Neural cell (in vitro differentiated cells): Measurements from ENCODE around the gene SLC22A23. TPM values are rescaled to one million over a fixed set of nuclear protein-coding genes. Genes with fewer than 3 reads are reported as not detected.

Source experiments
- H2AFZ ChIP-seq: fragments of 200-600, 300-800 bp; sonication (generic), shearing (Covaris generic); 2 replicates; pipeline ENCODE4 v1.6.0; 2014; ENCODE audit warnings: low read depth, mild to moderate bottlenecking, antibody characterized with exemption, low read length, moderate library complexity
- H3F3A ChIP-seq: fragments of 200-600 bp; shearing (Covaris generic); 2 replicates; pipeline ENCODE4 v1.6.1; 2016; ENCODE audit warnings: mild to moderate bottlenecking, moderate library complexity, mixed read lengths, antibody characterized with exemption, low read length; ENCODE audit not compliant: insufficient read depth, poor library complexity, severe bottlenecking
- H3K27ac ChIP-seq: fragments of 200-600, 300-800 bp; sonication (generic), shearing (Covaris generic); 2 replicates; pipeline ENCODE4 v1.5.1; 2014; ENCODE audit warnings: mild to moderate bottlenecking, low read length, moderate library complexity
- H3K27me3 ChIP-seq: fragments of 300-800, 200-600 bp; sonication (generic), shearing (Covaris generic); 2 replicates; pipeline ENCODE4 v1.6.0; 2014; ENCODE audit warnings: mild to moderate bottlenecking, low read depth, low read length, moderate library complexity; ENCODE audit not compliant: insufficient read depth
- H3K36me3 ChIP-seq: fragments of 300-800, 200-600 bp; sonication (generic), shearing (Covaris generic); 2 replicates; pipeline ENCODE4 v1.5.1; 2014; ENCODE audit warnings: mild to moderate bottlenecking, antibody characterized with exemption, low read length, moderate library complexity; ENCODE audit not compliant: insufficient read depth
- H3K4me2 ChIP-seq: fragments of 300-800, 200-600 bp; sonication (generic), shearing (Covaris generic); 2 replicates; pipeline ENCODE4 v1.6.0; 2014; ENCODE audit warnings: mild to moderate bottlenecking, low read length
- H3K4me3 ChIP-seq: fragments of 300-800, 200-600 bp; sonication (generic), shearing (Covaris generic); 2 replicates; pipeline ENCODE4 v1.5.1; 2014; ENCODE audit warnings: mild to moderate bottlenecking, low read length, moderate library complexity
- H3K79me2 ChIP-seq: fragments of 200-600 bp; shearing (Covaris generic); replicated peaks from 2 replicates; pipeline ENCODE4 v1.6.0; 2014; ENCODE audit warnings: mild to moderate bottlenecking, low read length, moderate library complexity; ENCODE audit not compliant: insufficient read depth
- H3K9ac ChIP-seq: fragments of 300-800, 200-600 bp; sonication (generic), shearing (Covaris generic); 2 replicates; pipeline ENCODE4 v1.6.1; 2016; ENCODE audit warnings: mild to moderate bottlenecking, low read length, mixed read lengths
- H3K9me2 ChIP-seq: fragments of 200-600 bp; shearing (Covaris generic); 2 replicates; pipeline ENCODE4 v1.6.1; 2016; ENCODE audit warnings: mild to moderate bottlenecking, low read length, mixed read lengths; ENCODE audit not compliant: insufficient read depth
- H3K9me3 ChIP-seq: fragments of 200-600, 300-800 bp; sonication (generic), shearing (Covaris generic); 2 replicates; pipeline ENCODE4 v1.6.1; 2016; ENCODE audit warnings: mild to moderate bottlenecking, mixed run types, low read length, moderate library complexity, mixed read lengths
- H4K20me1 ChIP-seq: fragments of 200-600 bp; shearing (Covaris generic); 2 replicates; pipeline ENCODE4 v1.6.1; 2016; ENCODE audit warnings: mild to moderate bottlenecking, mixed run types; ENCODE audit not compliant: insufficient read depth
- EP300 ChIP-seq: fragments of 450-650 bp; conservative IDR thresholded peaks from 2 replicates; pipeline ENCODE4 v1.6.1; 2014; ENCODE audit warnings: antibody characterized with exemption, mild to moderate bottlenecking, moderate library complexity; ENCODE audit not compliant: poor library complexity, severe bottlenecking
- EZH2 ChIP-seq: fragments of 200-600, 300-800 bp; shearing (Covaris generic), sonication (generic); IDR thresholded peaks from 2 replicates; pipeline ENCODE4 v1.6.1; 2014; ENCODE audit warnings: antibody characterized with exemption, low read length, borderline replicate concordance, mild to moderate bottlenecking; ENCODE audit not compliant: insufficient read depth, poor library complexity, severe bottlenecking
- MXI1 ChIP-seq: fragments of 450-650 bp; conservative IDR thresholded peaks from 2 replicates; pipeline ENCODE4 v1.6.1; 2014; ENCODE audit warnings: antibody characterized with exemption, mild to moderate bottlenecking; ENCODE audit not compliant: poor library complexity, severe bottlenecking
- POLR2AphosphoS5 ChIP-seq: IDR thresholded peaks from 2 replicates; pipeline ENCODE4 v1.6.1; 2012
- RAD21 ChIP-seq: fragments of 450-650 bp; conservative IDR thresholded peaks from 2 replicates; pipeline ENCODE4 v1.6.1; 2014; ENCODE audit warnings: antibody characterized with exemption, mild to moderate bottlenecking, moderate library complexity
- REST ChIP-seq: IDR thresholded peaks from 2 replicates; pipeline ENCODE4 v1.6.1; 2012; ENCODE audit warnings: borderline replicate concordance
- SMC3 ChIP-seq: fragments of 450-650 bp; conservative IDR thresholded peaks from 2 replicates; pipeline ENCODE4 v1.6.1; 2014; ENCODE audit warnings: antibody characterized with exemption, mild to moderate bottlenecking, moderate library complexity; ENCODE audit not compliant: poor library complexity
- TAF1 ChIP-seq: IDR thresholded peaks from 2 replicates; pipeline ENCODE4 v1.6.1; 2012; ENCODE audit warnings: low read depth
- polyA plus RNA-seq: library from polyadenylated mRNA; depleted of rRNA; stranded (reverse); fragments of >200 nt; gene quantifications from 2 replicates; pipeline ENCODE4 v1.2.3, GENCODE V29; 2014
- TF ChIP-seq, protein P1 (sequence below): fragments of 450-650 bp; IDR thresholded peaks from 2 replicates; pipeline ENCODE4 v1.5.1; 2014; ENCODE audit warnings: antibody characterized with exemption, mild to moderate bottlenecking, moderate library complexity; ENCODE audit not compliant: poor library complexity, severe bottlenecking

SLC22A23 gene
- polyA plus RNA-seq, 1 donor from 2014 or later = 8.8 TPM

DNA sequence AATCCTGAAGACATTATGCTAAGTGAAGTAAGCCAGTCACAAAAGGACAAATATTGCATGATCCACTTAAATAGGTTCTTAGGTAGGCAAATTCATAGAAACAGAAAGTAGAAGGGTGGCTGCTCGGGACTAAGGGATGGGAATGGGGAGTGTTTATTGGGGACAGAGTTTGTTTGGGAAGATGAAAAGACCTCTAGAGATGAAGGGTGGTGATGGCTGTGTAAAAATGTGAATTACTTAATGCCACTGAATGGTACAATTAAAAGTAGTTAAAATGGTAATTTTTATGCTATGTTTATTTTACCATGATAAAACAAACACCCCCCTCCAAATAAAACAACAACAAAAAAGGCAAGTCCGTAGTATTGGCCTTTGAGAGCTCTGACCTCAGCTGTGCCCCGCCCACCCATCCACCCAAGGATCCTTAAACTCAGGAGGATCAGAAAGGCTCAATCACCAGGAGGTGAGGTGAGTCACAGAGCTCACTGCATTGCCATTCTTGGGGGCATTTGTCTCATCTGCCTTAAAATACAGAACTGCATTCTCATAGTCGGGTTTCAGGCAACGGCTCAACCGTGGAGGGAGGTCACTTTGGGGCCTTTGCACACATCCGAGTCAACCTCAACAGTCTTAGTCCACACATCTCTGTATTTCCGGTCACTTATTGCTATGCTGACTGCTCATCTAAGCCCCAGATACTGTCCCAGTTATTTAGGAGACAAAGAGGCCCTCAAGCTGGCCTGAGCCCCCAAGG, 96.7 kb downstream of the SLC22A23 start:
- H3F3A ChIP-seq = no peaks in the 10 kb centered on the region
- no peaks in the 10 kb centered on the region for H3K27me3 ChIP-seq

GRCh38 chr6:3359101-3359752, 97.6 kb downstream of the SLC22A23 start:
- Histone ChIP-seq H3K4me2 (no peak overlapping the region), H4K20me1 (no peaks in the 10 kb centered on the region), H3K9me3 (no peaks in the 10 kb centered on the region), H3F3A (no peaks in the 10 kb centered on the region), H3K36me3 (no peaks in the 10 kb centered on the region), H3K9ac (no peak overlapping the region), H3K79me2 (no peaks in the 10 kb centered on the region), H3K27me3 (no peaks in the 10 kb centered on the region), H3K27ac (no peak overlapping the region), H3K4me3 (no peak overlapping the region), H3K9me2 (no peaks in the 10 kb centered on the region), H2AFZ (no peak overlapping the region)
- TF ChIP-seq RAD21 = no peak
- no peak for TF ChIP-seq SMC3
- no peak for TF ChIP-seq POLR2AphosphoS5
- TF ChIP-seq REST = no peak
- TF ChIP-seq MXI1 = no peak
- TF ChIP-seq, protein P1, sequence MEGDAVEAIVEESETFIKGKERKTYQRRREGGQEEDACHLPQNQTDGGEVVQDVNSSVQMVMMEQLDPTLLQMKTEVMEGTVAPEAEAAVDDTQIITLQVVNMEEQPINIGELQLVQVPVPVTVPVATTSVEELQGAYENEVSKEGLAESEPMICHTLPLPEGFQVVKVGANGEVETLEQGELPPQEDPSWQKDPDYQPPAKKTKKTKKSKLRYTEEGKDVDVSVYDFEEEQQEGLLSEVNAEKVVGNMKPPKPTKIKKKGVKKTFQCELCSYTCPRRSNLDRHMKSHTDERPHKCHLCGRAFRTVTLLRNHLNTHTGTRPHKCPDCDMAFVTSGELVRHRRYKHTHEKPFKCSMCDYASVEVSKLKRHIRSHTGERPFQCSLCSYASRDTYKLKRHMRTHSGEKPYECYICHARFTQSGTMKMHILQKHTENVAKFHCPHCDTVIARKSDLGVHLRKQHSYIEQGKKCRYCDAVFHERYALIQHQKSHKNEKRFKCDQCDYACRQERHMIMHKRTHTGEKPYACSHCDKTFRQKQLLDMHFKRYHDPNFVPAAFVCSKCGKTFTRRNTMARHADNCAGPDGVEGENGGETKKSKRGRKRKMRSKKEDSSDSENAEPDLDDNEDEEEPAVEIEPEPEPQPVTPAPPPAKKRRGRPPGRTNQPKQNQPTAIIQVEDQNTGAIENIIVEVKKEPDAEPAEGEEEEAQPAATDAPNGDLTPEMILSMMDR = no peak

More for the DNA sequence above, 96.7 kb downstream of the SLC22A23 start:
- no peak overlapping the region for H2AFZ ChIP-seq
- H3K9me3 ChIP-seq = no peaks in the 10 kb centered on the region
- TF ChIP-seq, protein P1 = no peak
- no peak for TF ChIP-seq MXI1
- no peak for TF ChIP-seq EP300
- TF ChIP-seq EZH2 = no peak
- no peak for TF ChIP-seq POLR2AphosphoS5
- TF ChIP-seq REST = no peak
- no peak for TF ChIP-seq TAF1
- TF ChIP-seq RAD21 = no peak
- TF ChIP-seq SMC3 = no peak
- H3K36me3 ChIP-seq = no peaks in the 10 kb centered on the region
- no peaks in the 10 kb centered on the region for H4K20me1 ChIP-seq
- H3K79me2 ChIP-seq = no peaks in the 10 kb centered on the region
- no peak overlapping the region for H3K27ac ChIP-seq
- H3K9ac ChIP-seq = no peak overlapping the region
- H3K4me3 ChIP-seq = no peak overlapping the region
- H3K9me2 ChIP-seq = no peaks in the 10 kb centered on the region
- H3K4me2 ChIP-seq = no peak overlapping the region
